IPS-18a (cell line): ENCODE measurements around the gene MARCKSL1.
A peak's percentile ranks its signal among the peaks of the same experiment; 100 is the strongest.

Experiments used
- H3K27ac ChIP-seq: one replicate; pipeline ENCODE4 v1.5.1; 2013; ENCODE audit warnings: low read length
- H3K27me3 ChIP-seq: one replicate; pipeline ENCODE4 v1.6.1; 2013; ENCODE audit warnings: mild to moderate bottlenecking, low read length; ENCODE audit not compliant: control insufficient read depth, insufficient read depth
- H3K36me3 ChIP-seq: one replicate; pipeline ENCODE4 v1.6.1; 2013; ENCODE audit warnings: low read depth, low read length; ENCODE audit not compliant: control insufficient read depth
- H3K4me1 ChIP-seq: one replicate; pipeline ENCODE4 v1.6.1; 2013; ENCODE audit warnings: low read depth, low read length; ENCODE audit not compliant: control insufficient read depth
- H3K4me3 ChIP-seq: one replicate; pipeline ENCODE4 v1.5.1; 2013; ENCODE audit warnings: low read length
- H3K9ac ChIP-seq: one replicate; pipeline ENCODE4 v1.6.1; 2013; ENCODE audit warnings: mild to moderate bottlenecking, low read length, moderate library complexity
- H3K9me3 ChIP-seq: one replicate; pipeline ENCODE4 v1.6.1; 2013; ENCODE audit warnings: low read depth, low read length; ENCODE audit not compliant: control insufficient read depth

The MARCKSL1 gene

GRCh38 chr1:32335790-32336590 is at the start of gene MARCKSL1:
Gene MARCKSL1 (minus strand): TSS chr1:32336233. CDS start chr1:32336033, 200 bp downstream.
- peak within 1 kb of the TSS; percentile 92 for H3K9ac ChIP-seq
- H3K27me3 ChIP-seq, result peaks cover 8% of the 10 kb centered on the region
- H3K27ac ChIP-seq, result peak within 1 kb of the TSS; percentile 51
- peaks cover 29% of the 10 kb centered on the region for H3K4me1 ChIP-seq
- H3K9me3 ChIP-seq, result no peaks in the 10 kb centered on the region
- H3K4me3 ChIP-seq, result peak within 1 kb of the TSS; percentile 87
- peaks cover 35% of the 10 kb centered on the region for H3K36me3 ChIP-seq

DNA sequence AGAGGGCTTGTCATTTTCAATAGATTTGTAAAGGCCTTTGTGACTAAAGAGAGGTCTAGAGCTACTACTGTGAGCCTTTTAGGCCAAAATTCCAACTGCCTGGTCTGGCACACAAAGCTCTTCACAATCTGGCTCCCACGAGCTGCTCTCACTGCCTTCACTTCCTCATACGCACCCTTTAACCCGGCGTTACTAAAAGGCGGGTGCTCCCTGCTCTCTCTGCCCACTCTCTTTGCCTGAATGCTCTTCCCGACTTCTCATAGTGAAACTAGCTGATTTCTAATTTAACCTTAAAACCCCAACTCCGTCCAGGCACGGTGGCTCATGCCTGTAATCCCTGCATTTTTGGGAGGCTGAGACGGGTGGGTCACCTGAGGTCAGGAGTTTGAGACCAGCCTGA is 44.0 kb upstream of the MARCKSL1 start:
- Histone ChIP-seq H3K4me1 (no peaks in the 10 kb centered on the region), H3K4me3 (no peak overlapping the region), H3K36me3 (peaks cover 83% of the 10 kb centered on the region), H3K27me3 (no peaks in the 10 kb centered on the region), H3K9me3 (no peaks in the 10 kb centered on the region), H3K27ac (no peak overlapping the region), H3K9ac (no peak overlapping the region)

DNA sequence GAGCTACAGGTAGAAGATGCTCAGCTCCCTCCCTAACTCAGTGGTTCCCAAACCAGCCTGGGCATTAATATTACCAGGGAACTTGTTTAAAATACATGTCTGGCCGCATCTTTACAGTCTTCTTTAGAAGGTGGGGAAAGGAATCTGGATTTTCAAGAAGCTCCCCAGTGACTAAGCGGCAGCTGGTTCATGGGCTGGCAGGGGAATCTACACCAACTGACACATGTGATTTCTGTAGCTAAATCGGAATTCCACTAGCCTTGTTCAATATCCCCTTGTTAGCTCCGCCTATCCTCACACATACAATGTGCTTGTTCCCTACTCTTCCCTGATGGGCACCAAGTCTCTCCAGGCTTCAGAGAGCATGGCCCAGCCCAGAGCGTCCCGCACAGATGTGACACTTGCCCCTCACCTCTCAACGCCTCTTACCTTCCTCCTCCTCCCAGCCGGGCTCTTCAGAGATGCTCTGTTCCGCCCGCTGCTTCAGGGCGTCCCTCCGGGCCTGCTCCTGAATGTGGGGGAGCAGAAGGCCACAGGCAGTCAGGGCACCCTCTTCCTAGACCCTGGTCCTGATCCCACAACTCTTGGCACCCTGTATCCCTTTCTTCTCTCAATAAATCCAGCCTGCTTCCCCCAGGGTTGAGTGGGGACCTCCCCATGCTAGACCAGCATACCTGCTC is 41.6 kb upstream of the MARCKSL1 start:
- Histone ChIP-seq H3K27me3 (no peaks in the 10 kb centered on the region), H3K4me1 (no peaks in the 10 kb centered on the region), H3K9ac (no peak overlapping the region), H3K4me3 (no peak overlapping the region), H3K9me3 (no peaks in the 10 kb centered on the region), H3K36me3 (peaks cover 84% of the 10 kb centered on the region), H3K27ac (no peak overlapping the region)

DNA sequence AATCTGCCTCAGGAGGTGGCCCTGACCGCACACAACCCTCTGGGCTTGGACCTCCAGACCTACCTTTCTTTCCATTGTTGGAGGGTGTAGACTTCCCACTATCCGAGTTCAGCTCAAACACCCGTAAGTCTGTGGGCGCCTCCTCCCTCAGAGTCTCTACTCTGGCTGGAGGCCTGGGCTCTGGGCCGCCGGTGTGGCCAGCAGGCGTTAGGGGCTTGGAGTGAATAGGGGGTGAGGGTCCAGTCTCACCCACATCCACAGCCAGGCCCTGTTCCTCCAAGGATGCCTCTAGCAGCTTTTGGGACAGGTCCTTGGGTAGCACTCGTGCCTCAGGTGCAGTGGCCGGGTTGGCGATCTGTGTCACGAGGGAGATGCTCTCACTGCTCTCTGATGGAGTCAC is 40.2 kb upstream of the MARCKSL1 start:
- peaks cover 84% of the 10 kb centered on the region for H3K36me3 ChIP-seq

GRCh38 chr1:32373996-32374592 is 38.1 kb upstream of the MARCKSL1 start:
- Histone ChIP-seq H3K36me3 (peaks cover 67% of the 10 kb centered on the region), H3K9ac (no peak overlapping the region), H3K4me3 (no peak overlapping the region), H3K9me3 (no peaks in the 10 kb centered on the region), H3K27me3 (no peaks in the 10 kb centered on the region), H3K27ac (no peak overlapping the region), H3K4me1 (no peaks in the 10 kb centered on the region)

More for the DNA sequence above, 40.2 kb upstream of the MARCKSL1 start:
- Histone ChIP-seq H3K4me1 (no peaks in the 10 kb centered on the region), H3K27ac (no peak overlapping the region), H3K9ac (no peak overlapping the region), H3K4me3 (no peak overlapping the region), H3K27me3 (no peaks in the 10 kb centered on the region), H3K9me3 (no peaks in the 10 kb centered on the region)

DNA sequence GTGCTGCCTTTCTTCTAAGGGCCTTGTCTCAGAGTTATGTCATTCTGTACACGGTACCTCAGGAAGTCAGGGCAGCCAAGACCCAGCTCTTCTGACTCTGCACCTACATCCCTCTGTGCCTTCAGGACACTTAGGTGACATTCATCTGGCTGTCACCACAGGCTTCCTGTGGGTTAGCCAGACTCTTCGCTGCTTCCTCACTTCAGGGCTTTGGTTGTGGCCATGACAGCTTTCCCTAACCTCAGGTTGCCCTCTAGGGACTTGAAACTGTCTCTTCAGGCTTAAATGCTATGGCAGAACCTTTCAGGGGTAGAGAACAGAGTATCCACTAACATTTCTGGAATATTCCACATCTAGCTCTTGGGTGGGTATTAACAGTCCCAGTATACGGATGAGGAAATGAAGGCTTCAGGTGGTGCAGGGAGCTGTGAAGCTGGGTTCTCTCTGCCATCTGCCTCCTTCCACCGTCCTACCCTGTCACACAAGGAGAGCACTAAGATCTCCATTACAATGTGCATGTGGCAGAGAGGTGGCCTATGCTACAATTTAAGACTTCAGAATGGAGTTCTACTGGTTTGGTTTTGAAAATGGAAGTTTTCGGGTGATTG is 36.2 kb upstream of the MARCKSL1 start:
- Histone ChIP-seq H3K27ac (no peak overlapping the region), H3K9me3 (no peaks in the 10 kb centered on the region), H3K9ac (no peak overlapping the region), H3K27me3 (no peaks in the 10 kb centered on the region), H3K4me3 (no peak overlapping the region), H3K36me3 (peaks cover 64% of the 10 kb centered on the region), H3K4me1 (no peaks in the 10 kb centered on the region)

GRCh38 chr1:32367912-32368635 is 32.0 kb upstream of the MARCKSL1 start:
- Histone ChIP-seq H3K36me3 (peaks cover 52% of the 10 kb centered on the region), H3K27me3 (no peaks in the 10 kb centered on the region), H3K4me3 (no peak overlapping the region), H3K27ac (no peak overlapping the region), H3K9me3 (no peaks in the 10 kb centered on the region), H3K9ac (no peak overlapping the region), H3K4me1 (no peaks in the 10 kb centered on the region)

DNA sequence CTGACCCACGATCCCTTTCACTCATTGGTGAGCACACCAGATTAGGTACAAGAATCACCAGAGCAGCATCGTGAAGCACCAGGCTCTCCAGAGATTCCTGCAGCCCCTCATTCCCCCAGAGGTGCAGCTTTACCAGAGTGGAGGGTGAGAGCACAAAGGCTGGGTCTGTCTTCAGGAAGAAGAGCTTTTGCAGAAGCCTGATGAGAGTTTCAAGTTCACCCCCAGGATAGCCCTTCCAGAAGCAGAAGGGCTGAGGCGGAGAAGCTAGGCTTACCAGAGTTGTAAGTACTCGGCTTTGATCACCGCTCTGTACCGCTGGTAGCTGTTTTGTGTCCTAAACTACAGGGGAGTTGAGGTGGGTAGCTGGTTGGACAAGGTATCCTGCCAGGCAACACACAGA is 29.4 kb upstream of the MARCKSL1 start:
- H3K9ac ChIP-seq, result no peak overlapping the region
- peaks cover 16% of the 10 kb centered on the region for H3K27me3 ChIP-seq
- H3K27ac ChIP-seq, result no peak overlapping the region
- H3K4me3 ChIP-seq, result no peak overlapping the region
- peaks cover 36% of the 10 kb centered on the region for H3K36me3 ChIP-seq
- no peaks in the 10 kb centered on the region for H3K9me3 ChIP-seq
- no peaks in the 10 kb centered on the region for H3K4me1 ChIP-seq

GRCh38 chr1:32364836-32365235 is 28.8 kb upstream of the MARCKSL1 start:
- Histone ChIP-seq H3K4me3 (no peak overlapping the region), H3K4me1 (no peaks in the 10 kb centered on the region), H3K9ac (no peak overlapping the region), H3K27me3 (peaks cover 21% of the 10 kb centered on the region), H3K27ac (no peak overlapping the region), H3K36me3 (peaks cover 36% of the 10 kb centered on the region), H3K9me3 (no peaks in the 10 kb centered on the region)

GRCh38 chr1:32363713-32364112 is 27.7 kb upstream of the MARCKSL1 start:
- H3K9ac ChIP-seq, result no peak overlapping the region
- no peak overlapping the region for H3K27ac ChIP-seq
- H3K36me3 ChIP-seq, result peaks cover 36% of the 10 kb centered on the region
- peaks cover 23% of the 10 kb centered on the region for H3K27me3 ChIP-seq
- H3K4me3 ChIP-seq, result no peak overlapping the region
- no peaks in the 10 kb centered on the region for H3K4me1 ChIP-seq
- no peaks in the 10 kb centered on the region for H3K9me3 ChIP-seq
